Measurements from ENCODE around the gene ADGRL3. TPM values are rescaled to one million over a fixed set of nuclear protein-coding genes. Genes with fewer than 3 reads are reported as not detected.

The ADGRL3 gene
- total and polyA plus RNA-seq, 12 donors, result 2.4 to 182 (median 22.1) TPM

DNA sequence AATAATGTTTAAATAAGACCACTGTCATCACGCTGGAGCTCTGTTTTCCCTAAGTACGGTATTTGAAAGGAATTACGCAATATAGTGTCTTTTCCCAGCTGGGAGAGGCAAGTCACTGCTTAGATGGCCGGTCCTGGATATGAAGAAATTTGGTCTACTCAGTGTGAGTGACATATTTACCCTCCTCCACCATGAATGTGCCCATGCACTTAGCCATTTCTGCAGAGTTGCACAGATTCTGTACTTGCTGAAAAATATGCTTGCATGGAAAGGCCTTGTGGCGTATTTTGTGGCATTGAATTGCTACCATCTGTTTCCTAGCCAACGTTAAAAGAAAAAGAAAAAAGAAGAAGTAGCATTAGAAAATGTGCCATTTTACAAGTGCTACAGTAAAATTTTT lies 73.1 kb downstream of the ADGRL3 start:
- DNase-seq, result peak in 4 of 7 donors; percentile 2 to 30 (median 15)

DNA sequence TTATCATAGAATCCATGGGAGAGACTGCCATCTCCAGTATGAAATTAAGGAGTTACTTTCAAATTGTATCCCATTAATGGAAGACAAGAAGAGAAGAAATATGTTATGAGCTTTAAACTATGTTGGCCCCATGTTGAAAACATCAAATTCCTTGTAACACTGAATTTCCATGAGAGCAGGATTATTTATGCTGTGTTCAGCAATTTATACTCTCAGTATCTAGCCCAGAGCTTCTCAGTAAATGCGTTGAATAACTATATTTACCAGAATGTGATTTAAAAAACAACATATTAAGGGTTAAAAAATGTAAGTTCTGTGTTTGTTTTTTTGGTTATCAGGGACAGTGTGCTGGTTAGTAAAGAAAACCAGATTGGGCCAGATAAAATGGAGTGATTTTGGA lies 74.2 kb downstream of the ADGRL3 start:
- DNase-seq, result no peak
- WGBS, 4 donors, result 89 to 100% (median 96%) methylated on average over 1 of the region's 1 CpG
- H3K9me3 ChIP-seq (replicated peaks in 1 of 3), result no peaks in the 10 kb centered on the region
- H3K27ac ChIP-seq, result no peak overlapping the region
- no peak overlapping the region for H3K4me3 ChIP-seq
- H3K36me3 ChIP-seq (replicated peaks in 1 of 2), result no peaks in the 10 kb centered on the region
- H3K4me1 ChIP-seq (replicated peaks in 1 of 2), result peaks cover 0 to 10% of the 10 kb centered on the region in 2 donors
- no peak for TF ChIP-seq POLR2A (IDR thresholded peaks at IDR 0.05)
- TF ChIP-seq, protein P1, sequence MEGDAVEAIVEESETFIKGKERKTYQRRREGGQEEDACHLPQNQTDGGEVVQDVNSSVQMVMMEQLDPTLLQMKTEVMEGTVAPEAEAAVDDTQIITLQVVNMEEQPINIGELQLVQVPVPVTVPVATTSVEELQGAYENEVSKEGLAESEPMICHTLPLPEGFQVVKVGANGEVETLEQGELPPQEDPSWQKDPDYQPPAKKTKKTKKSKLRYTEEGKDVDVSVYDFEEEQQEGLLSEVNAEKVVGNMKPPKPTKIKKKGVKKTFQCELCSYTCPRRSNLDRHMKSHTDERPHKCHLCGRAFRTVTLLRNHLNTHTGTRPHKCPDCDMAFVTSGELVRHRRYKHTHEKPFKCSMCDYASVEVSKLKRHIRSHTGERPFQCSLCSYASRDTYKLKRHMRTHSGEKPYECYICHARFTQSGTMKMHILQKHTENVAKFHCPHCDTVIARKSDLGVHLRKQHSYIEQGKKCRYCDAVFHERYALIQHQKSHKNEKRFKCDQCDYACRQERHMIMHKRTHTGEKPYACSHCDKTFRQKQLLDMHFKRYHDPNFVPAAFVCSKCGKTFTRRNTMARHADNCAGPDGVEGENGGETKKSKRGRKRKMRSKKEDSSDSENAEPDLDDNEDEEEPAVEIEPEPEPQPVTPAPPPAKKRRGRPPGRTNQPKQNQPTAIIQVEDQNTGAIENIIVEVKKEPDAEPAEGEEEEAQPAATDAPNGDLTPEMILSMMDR (IDR thresholded peaks at IDR 0.05), result no peak
- no peaks in the 10 kb centered on the region for H3K27me3 ChIP-seq
- intact Hi-C loops (cut with DNase I), result no loop called here

More for the DNA sequence above, 73.1 kb downstream of the ADGRL3 start:
- H3K27ac ChIP-seq, result peak overlapping the region in 1 of 5 donors; percentile 15
- TF ChIP-seq POLR2A (IDR thresholded peaks at IDR 0.05), result no peak
- TF ChIP-seq, protein P1 (IDR thresholded peaks at IDR 0.05), result no peak
- H3K36me3 ChIP-seq (replicated peaks in 1 of 2), result no peaks in the 10 kb centered on the region
- peaks cover 0 to 10% of the 10 kb centered on the region in 2 donors for H3K4me1 ChIP-seq (replicated peaks in 1 of 2)
- no peaks in the 10 kb centered on the region for H3K9me3 ChIP-seq (replicated peaks in 1 of 3)
- no peaks in the 10 kb centered on the region for H3K27me3 ChIP-seq
- intact Hi-C loops (cut with DNase I), result no loop called here
- 28 to 47% (median 36%) methylated on average over 6 of the region's 6 CpGs for WGBS, 4 donors
- H3K4me3 ChIP-seq, result no peak overlapping the region

DNA sequence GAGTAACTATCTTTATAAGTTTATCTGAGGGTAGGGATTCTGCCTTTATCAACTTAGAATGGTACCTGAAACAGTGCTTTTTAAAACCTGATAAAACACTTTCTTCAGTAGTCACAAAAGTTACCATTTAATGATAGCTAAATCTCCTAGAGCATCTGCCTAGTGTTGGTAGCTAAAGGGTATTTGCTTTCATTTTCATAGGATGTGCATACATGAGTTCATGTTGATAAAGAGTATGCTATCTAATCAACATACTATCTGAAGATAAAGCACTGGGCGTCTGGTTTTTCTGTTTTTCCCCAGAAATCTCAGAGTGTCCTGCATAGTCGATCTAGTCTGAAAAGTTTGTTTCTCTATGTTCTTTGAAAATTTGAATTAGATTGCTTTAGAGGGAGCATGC lies 75.1 kb downstream of the ADGRL3 start:
- Histone ChIP-seq H3K27me3 (no peaks in the 10 kb centered on the region), H3K27ac (no peak overlapping the region), H3K9me3 (replicated peaks in 1 of 3) (no peaks in the 10 kb centered on the region), H3K4me1 (replicated peaks in 1 of 2) (peaks cover 0 to 10% of the 10 kb centered on the region in 2 donors), H3K4me3 (no peak overlapping the region), H3K36me3 (replicated peaks in 1 of 2) (no peaks in the 10 kb centered on the region)
- TF ChIP-seq POLR2A (IDR thresholded peaks at IDR 0.05), result no peak
- TF ChIP-seq, protein P1 (IDR thresholded peaks at IDR 0.05), result no peak
- intact Hi-C loops (cut with DNase I), result no loop called here
- no peak for DNase-seq
- 41 to 52% (median 45%) methylated on average over 2 of the region's 2 CpGs for WGBS, 4 donors

DNA sequence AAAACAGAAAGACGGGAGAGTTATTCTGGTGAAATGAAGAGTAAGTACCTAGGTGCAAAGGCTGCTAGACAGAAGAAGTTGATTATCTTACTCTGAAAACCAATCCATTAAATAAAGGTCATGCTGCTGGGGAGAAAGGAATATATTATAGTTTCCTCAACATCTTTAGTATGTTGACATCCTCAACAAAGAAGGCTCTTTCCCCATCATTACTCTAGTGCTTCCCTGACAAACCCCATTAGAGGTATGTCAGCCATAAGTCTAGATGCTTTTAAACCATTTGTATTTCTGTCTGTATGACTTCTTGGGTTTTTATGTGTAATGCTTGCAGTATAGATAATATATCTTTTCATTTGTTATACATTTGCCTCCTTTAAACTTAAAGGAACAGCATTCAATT lies 75.9 kb downstream of the ADGRL3 start:
- Histone ChIP-seq H3K36me3 (replicated peaks in 1 of 2) (no peaks in the 10 kb centered on the region), H3K9me3 (replicated peaks in 1 of 3) (no peaks in the 10 kb centered on the region), H3K4me3 (no peak overlapping the region), H3K27me3 (no peaks in the 10 kb centered on the region), H3K4me1 (replicated peaks in 1 of 2) (peaks cover 0 to 10% of the 10 kb centered on the region in 2 donors), H3K27ac (no peak overlapping the region)
- no peak for DNase-seq
- intact Hi-C loops (cut with DNase I), result no loop called here
- TF ChIP-seq, protein P1 (IDR thresholded peaks at IDR 0.05), result no peak
- TF ChIP-seq POLR2A (IDR thresholded peaks at IDR 0.05), result no peak
- WGBS, 4 donors, result 86 to 100% (median 90%) methylated on average over 1 of the region's 1 CpG

Measured in adrenal gland (tissue), 12 donors.